ENCODE data around the gene CHRNA4.

Gene CHRNA4

DNA sequence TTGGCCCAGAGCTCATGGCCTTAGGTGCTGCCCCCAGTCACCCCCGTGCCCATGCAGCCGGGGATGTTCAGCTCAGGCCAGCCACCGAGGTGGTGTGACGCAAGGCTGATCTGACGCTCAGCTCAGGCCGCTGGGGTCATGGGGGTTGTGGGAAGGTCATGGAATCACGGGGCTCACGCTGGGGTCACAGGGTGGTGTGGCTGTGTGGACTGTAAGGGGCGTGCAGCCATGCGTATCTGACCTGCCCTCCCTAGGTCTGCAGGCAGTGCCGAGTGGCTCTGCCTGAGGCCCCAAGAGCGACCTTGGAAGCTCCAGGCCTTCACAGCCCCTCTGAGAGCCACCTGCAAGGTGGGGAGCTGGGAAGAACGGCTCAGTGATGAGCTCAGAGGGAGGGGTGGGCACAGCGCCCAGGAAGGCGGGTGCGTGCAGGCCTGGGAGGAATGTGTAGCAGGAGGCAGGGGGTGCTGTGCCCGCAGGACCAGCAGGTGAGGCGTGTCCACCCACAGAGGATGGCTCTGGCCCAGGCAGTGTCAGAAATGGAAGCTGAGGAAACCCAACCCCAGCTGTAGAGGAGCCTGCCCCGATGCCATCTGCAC, 27.8 kb downstream of the CHRNA4 start:
- DNase-seq (ENCODE audit: low read depth), result no peak

DNA sequence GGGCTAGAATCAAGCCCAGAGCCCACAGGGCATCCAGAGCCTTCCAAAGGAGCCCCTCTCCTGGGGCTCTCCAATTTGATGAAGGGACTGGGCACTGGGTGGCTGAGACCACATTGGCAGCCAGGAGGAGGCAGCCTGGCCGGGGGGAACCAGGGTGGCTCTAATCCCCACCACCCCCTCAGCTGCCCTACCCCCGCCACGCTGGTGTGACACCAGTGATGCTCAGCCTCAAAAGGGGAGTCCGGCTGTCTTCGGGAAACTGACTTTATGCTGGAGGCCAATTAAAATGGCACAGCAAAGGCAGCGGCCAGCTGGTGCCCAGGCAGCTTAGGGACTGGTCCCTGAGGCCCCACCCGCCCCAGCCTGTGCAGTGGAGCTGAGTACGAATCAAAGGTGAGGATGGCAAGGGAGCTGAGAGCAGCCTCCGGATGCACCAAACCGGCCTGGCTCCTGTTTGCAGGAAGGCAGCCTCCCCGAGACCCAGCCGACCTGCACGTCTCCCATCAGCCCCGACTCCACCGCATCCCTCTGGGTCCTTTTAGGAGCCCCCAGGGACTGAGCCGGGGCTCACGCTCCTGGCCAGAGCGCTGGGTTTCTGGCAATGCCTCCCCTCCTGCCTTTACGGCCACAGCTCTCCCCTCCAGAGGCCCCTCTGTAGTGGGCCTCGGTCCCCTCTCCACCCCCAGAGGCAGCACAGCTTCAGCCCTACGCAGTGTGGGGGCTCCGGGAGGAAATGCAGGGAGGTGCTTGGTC, 28.5 kb downstream of the CHRNA4 start:
- no peak for DNase-seq (ENCODE audit: low read depth)

DNA sequence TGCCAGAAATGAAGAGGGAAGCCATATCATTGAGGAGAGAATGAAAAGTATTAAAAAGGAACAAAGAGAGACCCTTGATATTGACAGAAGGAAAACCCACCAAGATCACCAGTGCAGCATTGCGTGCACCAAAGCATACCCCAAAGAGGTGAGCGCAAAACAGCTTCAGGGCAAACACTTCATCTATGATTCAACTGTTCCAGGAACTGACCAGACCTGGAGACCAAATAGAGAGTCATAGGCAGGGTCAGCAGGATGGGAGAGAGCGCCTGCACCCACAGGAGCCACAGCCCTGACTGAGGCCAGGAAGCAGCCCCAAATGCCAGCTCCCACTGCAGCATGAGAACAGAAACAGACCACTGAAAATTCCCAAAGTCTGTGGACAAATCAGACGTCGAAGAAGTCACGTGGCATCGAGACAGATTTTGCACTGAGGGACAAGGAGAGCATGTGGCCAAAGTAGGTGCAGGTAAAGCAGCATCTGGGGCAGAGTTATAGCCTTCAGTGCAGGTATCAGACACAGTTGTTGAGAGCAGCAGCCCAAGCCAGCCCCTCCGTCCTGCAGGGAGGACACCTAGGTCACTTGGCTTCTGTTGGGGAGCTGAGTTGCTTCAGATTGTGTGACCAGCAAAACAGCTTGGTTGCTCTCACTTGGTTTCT, 29.3 kb downstream of the CHRNA4 start:
- DNase-seq (ENCODE audit: low read depth), result no peak

GRCh38 chr20:63330940-63331339, 30.2 kb downstream of the CHRNA4 start:
- no peak for DNase-seq (ENCODE audit: low read depth)

DNA sequence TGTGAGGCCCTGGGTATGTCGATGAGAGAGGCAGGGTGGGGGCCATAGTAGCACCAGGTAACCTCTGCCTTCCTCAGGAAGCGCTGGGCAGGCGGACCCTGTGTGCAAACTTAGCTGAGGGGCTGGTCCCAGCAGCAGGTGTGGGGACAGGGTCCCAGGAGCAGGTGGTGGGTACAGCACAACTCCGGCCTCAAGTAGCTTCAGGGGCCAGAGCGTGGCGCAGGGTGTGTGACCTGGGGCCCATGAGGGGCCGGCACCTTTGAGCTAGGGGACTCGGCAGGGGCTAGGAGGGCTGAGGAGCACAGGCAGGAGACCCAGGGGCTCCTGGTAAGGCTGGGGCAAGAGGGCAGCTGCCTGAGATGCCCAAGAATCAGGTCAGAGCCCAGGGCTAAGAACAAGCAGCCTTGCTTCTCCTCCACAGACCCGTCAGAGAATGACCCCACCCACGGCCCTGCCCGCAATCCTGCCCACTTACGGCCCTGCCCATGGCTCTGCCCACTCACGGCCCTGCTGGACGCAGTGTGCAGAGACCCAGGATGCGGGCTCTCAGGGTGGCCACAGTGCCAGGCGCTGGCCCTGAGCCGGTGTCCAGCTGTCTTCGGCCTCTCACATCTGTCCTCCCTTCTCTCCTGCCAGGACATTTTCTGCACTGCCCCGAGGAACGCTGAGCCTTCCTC, 30.9 kb downstream of the CHRNA4 start:
- no peak for DNase-seq (ENCODE audit: low read depth)

DNA sequence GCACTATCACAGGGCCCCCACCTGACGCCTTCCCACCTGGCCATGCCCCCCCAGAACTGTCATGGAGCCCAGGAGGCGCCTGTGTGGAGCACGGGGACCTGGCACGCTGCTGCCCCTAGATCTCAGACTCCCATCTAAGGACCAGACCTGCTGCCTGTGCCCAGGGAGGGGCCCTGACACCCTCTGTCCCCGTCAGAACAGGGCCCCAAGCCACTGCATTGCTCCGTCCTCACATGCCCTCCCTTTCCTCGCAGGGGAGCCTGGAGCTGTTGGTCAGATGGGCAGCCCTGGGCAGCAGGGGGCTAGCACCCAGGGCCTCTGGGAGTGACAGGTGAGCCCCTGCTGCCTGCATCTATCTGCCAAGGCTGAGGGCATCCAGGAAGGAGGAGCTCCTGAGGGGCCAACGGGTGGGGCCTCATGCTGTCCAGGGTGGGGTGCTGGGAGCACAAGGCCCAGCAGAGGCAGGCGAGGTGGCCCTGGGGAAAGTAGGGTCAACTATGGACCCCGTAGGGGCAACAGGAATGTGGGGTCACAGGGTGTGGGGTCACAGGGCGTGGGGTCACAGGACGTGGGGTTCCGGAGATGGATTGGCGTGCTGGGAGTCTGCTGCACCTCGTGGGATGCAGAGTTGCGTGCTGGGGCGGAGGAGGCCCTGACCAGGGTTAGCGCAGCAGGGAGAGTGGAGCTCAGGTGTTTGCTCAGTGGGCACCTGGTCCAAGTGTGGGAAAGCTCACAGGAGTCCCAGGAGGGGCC, 31.6 kb downstream of the CHRNA4 start:
- no peak for DNase-seq (ENCODE audit: low read depth)

DNA sequence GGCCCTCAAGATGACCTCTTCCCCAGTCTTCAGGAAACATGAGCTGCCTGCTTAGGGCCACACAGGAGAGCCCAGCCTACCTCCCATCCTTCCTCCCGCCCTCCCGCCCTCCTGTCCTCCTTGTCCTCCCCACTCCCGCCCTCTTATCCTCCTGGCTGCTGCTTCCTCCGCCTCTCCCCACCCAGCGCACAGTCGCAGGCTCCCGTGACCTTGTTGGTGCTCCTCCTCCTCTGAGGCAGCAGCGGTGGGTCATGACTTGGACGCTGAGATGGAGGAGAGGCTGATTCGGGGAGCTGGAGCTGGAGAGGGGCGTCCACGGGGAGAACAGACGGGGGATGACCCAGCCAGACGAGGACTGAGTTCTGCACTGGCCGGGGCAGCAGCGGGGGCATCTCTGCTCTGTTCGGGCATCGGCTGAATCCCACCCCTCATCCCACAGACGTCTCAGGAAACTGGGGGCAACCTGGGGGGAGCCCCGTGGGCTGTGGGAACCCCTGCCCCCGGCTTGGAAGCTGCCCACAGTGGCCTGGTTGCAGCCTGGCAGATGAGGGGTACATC, 32.4 kb downstream of the CHRNA4 start:
- no peak for DNase-seq (ENCODE audit: low read depth)

DNA sequence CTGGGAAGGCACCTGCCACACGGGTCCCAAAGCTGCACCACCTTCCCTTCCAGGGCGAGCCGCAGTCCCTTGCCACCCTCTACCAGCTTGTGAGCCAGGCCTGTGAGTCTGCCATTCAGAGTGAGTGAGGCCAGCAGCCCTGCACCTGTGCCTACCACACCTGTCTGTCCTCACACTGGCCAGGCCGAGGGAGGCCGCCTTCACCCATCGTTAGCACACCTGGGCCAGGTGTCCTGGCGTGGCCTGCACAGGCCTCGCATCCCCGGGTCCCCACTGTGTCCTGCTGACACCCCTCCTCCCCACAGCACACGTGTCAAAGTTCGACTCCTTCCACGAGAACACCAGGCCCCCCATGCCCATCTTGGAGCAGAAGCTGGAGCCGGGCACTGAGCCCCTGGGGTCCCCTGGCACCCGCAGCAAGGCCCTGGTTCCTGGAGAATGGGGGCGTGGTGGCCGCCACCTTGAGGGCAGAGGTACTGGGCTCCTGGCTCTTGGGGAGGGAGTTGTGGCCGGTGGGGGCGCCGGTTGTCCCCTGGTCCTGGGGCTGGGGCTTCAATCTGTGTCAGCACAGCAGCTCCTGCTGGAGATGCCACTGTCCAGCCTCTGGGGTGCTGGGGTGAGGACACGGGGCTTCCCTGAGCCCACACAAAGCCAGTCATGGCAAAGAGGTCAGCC, 33.0 kb downstream of the CHRNA4 start:
- no peak for DNase-seq (ENCODE audit: low read depth)

- DNase-seq (ENCODE audit: low read depth), result no peak
Measured at GRCh38 chr20:63327231-63327745, 33.9 kb downstream of the CHRNA4 start.

DNA sequence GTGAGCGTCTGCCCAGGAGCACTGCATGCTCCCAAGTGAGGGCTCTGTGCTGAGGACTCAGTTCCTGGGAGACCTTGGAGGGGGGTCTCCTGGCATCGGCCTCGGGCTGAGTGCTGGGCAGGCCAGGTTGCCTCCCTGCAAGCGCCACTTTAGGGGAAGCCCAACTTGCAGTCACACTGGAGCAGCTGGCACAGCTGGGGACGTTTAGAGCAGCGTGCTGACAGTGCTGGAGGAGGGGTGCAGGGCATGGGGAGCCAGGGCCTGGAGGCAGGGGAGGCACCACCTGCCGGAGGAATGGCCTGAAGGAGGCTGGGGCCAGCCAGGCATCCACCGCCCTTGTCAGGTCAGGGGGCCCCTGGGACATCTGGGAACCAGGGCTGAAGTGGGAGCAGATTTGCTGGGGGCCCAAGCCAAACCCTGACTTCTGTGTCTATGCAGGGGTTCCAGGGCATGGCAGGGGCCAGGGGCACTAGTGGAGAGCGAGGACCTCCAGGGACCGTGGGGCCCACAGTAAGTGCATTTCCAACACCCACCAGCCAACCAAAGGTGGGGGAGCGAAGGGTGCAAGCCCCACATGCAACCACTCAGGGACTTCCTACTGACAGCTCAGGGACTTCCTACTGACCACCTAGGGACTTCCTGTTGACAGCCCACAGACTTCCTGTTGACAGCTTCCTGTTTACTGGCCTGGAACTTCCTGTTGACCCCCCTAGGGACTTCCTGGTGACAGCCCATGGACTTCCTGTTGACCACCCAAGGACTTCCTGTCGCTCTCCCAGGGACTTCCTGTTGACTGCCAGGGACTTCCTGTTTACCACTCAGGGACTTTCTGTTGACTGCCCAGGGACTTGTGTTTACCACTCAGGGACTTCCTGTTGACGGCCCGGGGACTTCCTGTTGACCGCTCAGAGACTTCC, 34.6 kb downstream of the CHRNA4 start:
- no peak for DNase-seq (ENCODE audit: low read depth)

DNA sequence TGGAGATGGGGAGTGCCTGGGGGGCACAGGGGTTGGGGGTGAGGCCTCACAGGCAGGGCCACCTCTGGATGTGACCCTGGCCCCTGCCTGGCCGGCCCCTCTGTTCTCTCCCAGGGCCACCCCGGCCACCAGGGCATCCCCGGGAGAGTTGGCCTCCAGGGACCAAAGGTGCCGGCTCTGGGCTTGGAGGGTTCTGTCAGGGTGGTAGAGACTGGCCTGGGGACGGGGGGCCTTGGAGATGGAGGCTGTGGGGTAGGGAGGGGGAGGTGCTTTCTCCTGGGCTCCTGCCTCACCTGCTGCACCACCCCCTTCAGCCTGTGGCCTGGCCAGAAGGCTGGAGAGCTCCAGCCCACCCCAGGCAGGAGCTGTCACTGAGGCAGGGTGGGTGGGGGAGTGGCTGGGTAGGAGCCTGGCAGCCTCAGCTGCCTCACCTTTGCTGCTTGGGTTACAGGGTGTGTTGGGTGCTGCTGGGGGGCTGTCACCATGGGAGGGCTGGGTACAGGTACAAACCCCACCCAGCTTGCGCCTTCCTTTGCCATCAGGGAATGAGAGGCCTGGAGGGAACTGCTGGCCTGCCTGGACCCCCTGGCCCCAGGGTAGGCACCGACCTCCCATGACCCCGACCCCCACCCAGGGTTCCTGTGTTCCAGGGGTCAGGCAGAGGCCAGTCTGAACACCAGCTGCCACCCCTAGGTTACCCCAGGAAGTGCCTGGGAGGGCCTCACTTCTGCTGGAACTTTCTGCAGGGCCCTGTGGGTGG, 35.4 kb downstream of the CHRNA4 start:
- no peak for DNase-seq (ENCODE audit: low read depth)

DNA sequence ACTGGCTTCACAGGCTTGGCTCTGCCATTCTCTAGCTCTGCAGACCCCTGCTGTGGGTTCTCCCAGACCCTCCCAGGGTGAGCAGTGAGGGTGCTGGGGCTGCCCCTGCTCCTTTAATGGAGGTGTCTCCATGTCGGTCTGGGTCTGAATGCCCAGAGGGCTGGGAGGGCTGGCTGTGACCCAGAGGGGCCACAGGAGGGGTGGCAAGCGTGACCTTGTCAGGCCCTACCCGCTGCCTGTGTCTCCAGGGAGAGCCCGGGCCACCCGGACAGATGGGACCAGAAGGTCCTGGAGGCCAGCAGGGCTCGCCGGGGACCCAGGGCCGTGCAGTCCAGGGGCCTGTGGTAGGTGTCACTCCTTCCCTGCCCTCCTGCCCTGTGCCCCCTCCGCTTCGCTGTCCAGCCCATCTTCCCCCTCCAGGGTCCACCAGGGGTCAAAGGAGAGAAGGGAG, 36.1 kb downstream of the CHRNA4 start:
- DNase-seq (ENCODE audit: low read depth), result no peak

GRCh38 chr20:63323357-63323981, 37.7 kb downstream of the CHRNA4 start:
- no peak for DNase-seq (ENCODE audit: low read depth)

DNA sequence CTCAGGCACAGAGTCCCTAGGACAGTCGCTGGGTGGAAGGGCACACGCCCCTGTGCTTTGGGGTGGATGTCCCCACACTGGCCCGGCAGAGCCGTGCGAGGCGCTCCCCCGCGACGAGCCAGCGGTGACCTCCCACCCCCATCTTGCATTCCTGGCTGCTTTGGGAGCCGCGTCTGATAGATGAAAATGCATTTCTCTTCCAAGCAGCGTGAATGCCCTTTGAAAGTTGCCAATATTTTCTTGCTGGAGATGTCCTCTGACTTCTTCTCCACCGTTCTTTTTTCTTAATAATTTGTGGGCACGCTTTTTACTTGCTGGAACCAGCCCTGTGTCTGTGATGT, 38.2 kb downstream of the CHRNA4 start:
- DNase-seq (ENCODE audit: low read depth), result no peak

GRCh38 chr20:63322146-63322932, 38.8 kb downstream of the CHRNA4 start:
- no peak for DNase-seq (ENCODE audit: low read depth)

DNA sequence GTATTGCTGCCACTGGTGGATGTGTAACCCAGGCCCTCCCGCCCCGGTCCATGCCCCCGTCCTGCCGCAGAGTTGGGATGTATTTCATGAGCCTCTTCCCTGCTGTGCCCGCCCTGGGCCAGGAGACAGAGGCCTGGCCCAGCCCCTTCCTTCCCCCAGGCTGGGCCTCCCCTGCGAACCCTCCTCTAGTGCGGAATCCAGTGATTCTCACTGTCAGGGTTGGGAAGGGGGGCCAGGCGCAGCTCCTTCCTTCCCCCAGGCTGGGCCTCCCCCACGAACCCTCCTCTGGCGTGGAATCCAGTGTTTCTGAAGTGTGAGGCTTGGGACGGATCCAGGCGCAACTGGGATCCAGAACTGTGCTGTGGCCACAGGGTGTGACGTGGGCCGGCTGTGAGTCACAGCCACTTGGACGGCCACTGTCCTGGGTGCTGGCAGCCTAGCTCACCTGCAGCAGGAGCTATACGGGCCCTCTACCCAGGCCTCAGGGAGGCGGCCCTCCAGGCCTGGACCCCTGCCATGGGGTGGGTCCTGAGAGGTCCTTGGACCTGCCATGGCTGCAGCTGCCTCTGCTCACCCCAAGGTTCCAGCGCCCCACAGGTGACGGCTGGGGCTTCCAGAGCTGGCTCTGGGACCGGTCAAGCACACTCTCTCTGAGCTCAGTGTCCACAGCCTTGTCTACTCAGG, 39.9 kb downstream of the CHRNA4 start:
- no peak for DNase-seq (ENCODE audit: low read depth)

GRCh38 chr20:63320616-63321147, 40.5 kb downstream of the CHRNA4 start:
- no peak for DNase-seq (ENCODE audit: low read depth)

Data from T-helper 22 cell (primary cell).